H1 (cell line): ENCODE results near the gene VAPB. TPM values are rescaled to one million over a fixed set of nuclear protein-coding genes. Genes with fewer than 3 reads are reported as not detected.

Source experiments
- BACH1 ChIP-seq: IDR thresholded peaks from 2 replicates; pipeline ENCODE4 v1.6.1; 2012; ENCODE audit warnings: low read length, improper control_type of control experiment
- BRCA1 ChIP-seq: IDR thresholded peaks from 2 replicates; pipeline ENCODE4 v1.6.1; 2012; ENCODE audit warnings: low read depth, low read length, improper control_type of control experiment
- CBX5 ChIP-seq: fragments of 300-800, 300-1000 bp; sonication (generic); IDR thresholded peaks from 2 replicates; pipeline ENCODE4 v1.7.1; 2016; ENCODE audit warnings: antibody characterized with exemption, low read length, low read depth
- E2F6 ChIP-seq: IDR thresholded peaks from 2 replicates; pipeline ENCODE4 v1.6.1; 2012; ENCODE audit warnings: inconsistent platforms
- NANOG ChIP-seq: IDR thresholded peaks from 2 replicates; pipeline ENCODE4 v1.6.1; 2011; ENCODE audit warnings: low read length, low read depth, mild to moderate bottlenecking, inconsistent platforms; ENCODE audit not compliant: insufficient read depth, poor library complexity, severe bottlenecking
- PHF8 ChIP-seq: fragments of 200-600 bp; sonication (generic); conservative IDR thresholded peaks from 2 replicates; pipeline ENCODE4 v1.7.1; 2012; ENCODE audit warnings: low read depth, mild to moderate bottlenecking, inconsistent platforms, low read length, moderate library complexity
- RBBP5 ChIP-seq: IDR thresholded peaks from 2 replicates; pipeline ENCODE4 v1.7.1; 2012; ENCODE audit warnings: low read depth, mild to moderate bottlenecking, inconsistent platforms, low read length, moderate library complexity, borderline replicate concordance
- USF2 ChIP-seq: IDR thresholded peaks from 2 replicates; pipeline ENCODE4 v1.6.1; 2011; ENCODE audit warnings: low read length, improper control_type of control experiment
- polyA plus RNA-seq, 7 experiments: library from polyadenylated mRNA; depleted of rRNA in 3 of 7; stranded (reverse) in 5 of 7; unstranded in 2 of 7; fragments of >200 nt in 5 of 7; fragments of 200-250 nt in 2 of 7; gene quantifications; 1 replicate in 5 of 7; 2 replicates in 1 of 7; 4 replicates in 1 of 7; pipeline versions ENCODE4 v1.2.1 to v1.2.3, GENCODE V29; 2011 to 2013; ENCODE audit warnings: missing spikeins in 2 of 7, mixed read lengths in 2 of 7
- total RNA-seq: library from RNA; stranded (reverse); fragmentation: NEBNext Ultra II Directional; extraction: Animal tissue kit (Norgen Biotek cat#: 25700); gene quantifications from 2 replicates; pipeline ENCODE4 v1.2.1, GENCODE V29; 2021

Gene VAPB
- total and polyA plus RNA-seq, 2 of the 8 experiments (the other 6 are each of a cell fraction or from before 2014, with no cell fraction given): 24.4 to 62.8 TPM

- TF ChIP-seq USF2: no peak
- TF ChIP-seq BRCA1: no peak
- no peak for TF ChIP-seq NANOG
- no peak for TF ChIP-seq BACH1
- TF ChIP-seq PHF8: no peak
- no peak for TF ChIP-seq E2F6
- no peak for TF ChIP-seq CBX5
- TF ChIP-seq RBBP5: no peak
Measured at GRCh38 chr20:58362206-58362516, 26.9 kb upstream of the VAPB start (continued).
